Stomach (tissue), 4 donors: ENCODE measurements around the gene AGAP1.

Experiments used
- EP300 ChIP-seq: sonication (generic); formaldehyde crosslinking; IDR thresholded peaks from one replicate; pipeline ENCODE4 v1.6.1; 2017; ENCODE audit warnings: antibody characterized with exemption
- POLR2A ChIP-seq, 4 donors: fragments of 450-650 bp; IDR thresholded peaks; one replicate each; pipeline ENCODE4 v1.6.1; 2016; ENCODE audit warnings: antibody characterized with exemption in 4 of 4, control low read depth in 2 of 4, mild to moderate bottlenecking in 1 of 4, moderate library complexity in 1 of 4
- POLR2AphosphoS5 ChIP-seq, 3 donors: sonication (generic); formaldehyde crosslinking; IDR thresholded peaks; one replicate each; pipeline ENCODE4 v1.6.1; 2016; ENCODE audit warnings: antibody characterized with exemption in 3 of 3
- TF ChIP-seq, protein P1 (sequence below), 7 experiments: fragments of 450-650 bp in 4 of 7; fragments of 200-600 bp in 3 of 7; sonication (generic) in 3 of 7; IDR thresholded peaks; one replicate each; pipeline ENCODE4 v1.5.1; 2016 to 2019; ENCODE audit warnings: antibody characterized with exemption in 7 of 7, control low read depth in 2 of 7, mild to moderate bottlenecking in 1 of 7

DNA sequence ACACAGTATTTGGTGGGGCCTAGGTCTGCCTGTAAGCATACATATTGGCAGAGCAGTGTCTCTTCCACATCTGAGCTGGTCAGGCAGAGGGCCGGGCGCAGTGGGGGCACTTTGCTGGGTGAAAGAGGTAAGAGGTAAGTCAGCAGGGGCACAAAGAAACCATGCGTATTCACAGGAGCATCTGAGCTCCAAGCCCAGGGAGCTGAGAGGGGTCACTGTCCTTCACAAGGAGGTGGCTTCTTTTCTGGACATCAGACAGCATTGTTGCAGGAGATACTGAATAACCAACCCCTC, 201.7 kb downstream of the AGAP1 start:
- TF ChIP-seq, protein P1, sequence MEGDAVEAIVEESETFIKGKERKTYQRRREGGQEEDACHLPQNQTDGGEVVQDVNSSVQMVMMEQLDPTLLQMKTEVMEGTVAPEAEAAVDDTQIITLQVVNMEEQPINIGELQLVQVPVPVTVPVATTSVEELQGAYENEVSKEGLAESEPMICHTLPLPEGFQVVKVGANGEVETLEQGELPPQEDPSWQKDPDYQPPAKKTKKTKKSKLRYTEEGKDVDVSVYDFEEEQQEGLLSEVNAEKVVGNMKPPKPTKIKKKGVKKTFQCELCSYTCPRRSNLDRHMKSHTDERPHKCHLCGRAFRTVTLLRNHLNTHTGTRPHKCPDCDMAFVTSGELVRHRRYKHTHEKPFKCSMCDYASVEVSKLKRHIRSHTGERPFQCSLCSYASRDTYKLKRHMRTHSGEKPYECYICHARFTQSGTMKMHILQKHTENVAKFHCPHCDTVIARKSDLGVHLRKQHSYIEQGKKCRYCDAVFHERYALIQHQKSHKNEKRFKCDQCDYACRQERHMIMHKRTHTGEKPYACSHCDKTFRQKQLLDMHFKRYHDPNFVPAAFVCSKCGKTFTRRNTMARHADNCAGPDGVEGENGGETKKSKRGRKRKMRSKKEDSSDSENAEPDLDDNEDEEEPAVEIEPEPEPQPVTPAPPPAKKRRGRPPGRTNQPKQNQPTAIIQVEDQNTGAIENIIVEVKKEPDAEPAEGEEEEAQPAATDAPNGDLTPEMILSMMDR (IDR thresholded peaks at IDR 0.05), result no peak
- TF ChIP-seq POLR2A (IDR thresholded peaks at IDR 0.05), result no peak
- TF ChIP-seq POLR2AphosphoS5 (IDR thresholded peaks at IDR 0.05), result no peak
- no peak for TF ChIP-seq EP300
